GM12873 (cell line): ENCODE measurements around the gene PLXNA4.

Experiments used
- TF ChIP-seq, protein P1 (sequence below): IDR thresholded peaks from 2 replicates; pipeline ENCODE4 v1.5.1; 2012; ENCODE audit warnings: low read depth, mild to moderate bottlenecking, moderate library complexity, low read length, control low read depth; ENCODE audit not compliant: insufficient read depth; ENCODE audit errors: missing control alignments

Gene PLXNA4

DNA sequence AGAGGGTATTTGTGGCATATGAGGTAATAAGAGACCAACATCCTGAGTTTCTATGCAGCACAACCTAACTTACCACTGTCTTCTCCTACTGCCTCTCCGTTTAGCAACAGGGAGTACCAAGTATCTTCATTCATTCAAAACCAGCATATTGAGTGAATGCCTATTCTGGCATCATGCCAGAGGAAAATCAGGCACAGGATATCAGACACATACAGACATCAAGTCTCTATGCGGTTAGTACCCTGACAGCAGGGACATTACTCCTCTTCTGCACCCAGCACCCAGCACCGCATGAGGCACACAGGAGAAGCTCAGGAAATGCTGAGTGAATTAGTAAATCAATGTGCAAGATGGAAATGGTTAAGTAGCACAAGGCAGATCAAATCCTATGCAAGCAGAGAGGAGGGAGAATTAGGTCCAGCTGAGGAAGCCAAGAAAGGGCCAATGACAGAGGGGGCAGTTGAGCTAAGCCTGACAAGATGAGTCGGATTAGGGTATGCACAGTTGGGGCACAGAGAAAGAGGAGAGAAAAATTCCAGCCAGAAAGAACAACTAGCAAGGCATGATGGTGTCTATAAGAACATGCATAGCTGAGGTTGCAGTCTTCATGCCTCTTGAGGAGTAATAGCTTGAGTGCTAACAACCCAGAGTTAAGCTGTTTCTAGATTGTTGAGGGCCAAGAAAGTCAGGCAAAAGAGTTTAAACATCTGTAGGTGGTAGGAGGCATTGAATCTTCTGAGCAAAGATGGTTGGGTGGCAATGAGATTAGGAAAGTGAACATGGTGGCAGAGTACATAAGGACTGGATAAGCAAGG is 146.0 kb downstream of the PLXNA4 start:
- TF ChIP-seq, protein P1, sequence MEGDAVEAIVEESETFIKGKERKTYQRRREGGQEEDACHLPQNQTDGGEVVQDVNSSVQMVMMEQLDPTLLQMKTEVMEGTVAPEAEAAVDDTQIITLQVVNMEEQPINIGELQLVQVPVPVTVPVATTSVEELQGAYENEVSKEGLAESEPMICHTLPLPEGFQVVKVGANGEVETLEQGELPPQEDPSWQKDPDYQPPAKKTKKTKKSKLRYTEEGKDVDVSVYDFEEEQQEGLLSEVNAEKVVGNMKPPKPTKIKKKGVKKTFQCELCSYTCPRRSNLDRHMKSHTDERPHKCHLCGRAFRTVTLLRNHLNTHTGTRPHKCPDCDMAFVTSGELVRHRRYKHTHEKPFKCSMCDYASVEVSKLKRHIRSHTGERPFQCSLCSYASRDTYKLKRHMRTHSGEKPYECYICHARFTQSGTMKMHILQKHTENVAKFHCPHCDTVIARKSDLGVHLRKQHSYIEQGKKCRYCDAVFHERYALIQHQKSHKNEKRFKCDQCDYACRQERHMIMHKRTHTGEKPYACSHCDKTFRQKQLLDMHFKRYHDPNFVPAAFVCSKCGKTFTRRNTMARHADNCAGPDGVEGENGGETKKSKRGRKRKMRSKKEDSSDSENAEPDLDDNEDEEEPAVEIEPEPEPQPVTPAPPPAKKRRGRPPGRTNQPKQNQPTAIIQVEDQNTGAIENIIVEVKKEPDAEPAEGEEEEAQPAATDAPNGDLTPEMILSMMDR: no peak

- TF ChIP-seq, protein P1: no peak
Measured at GRCh38 chr7:132429181-132429580, 147.1 kb downstream of the PLXNA4 start.

GRCh38 chr7:132428247-132428919 is 147.9 kb downstream of the PLXNA4 start:
- TF ChIP-seq, protein P1: no peak

- TF ChIP-seq, protein P1: no peak
Measured at GRCh38 chr7:132425942-132426341, 150.3 kb downstream of the PLXNA4 start.

DNA sequence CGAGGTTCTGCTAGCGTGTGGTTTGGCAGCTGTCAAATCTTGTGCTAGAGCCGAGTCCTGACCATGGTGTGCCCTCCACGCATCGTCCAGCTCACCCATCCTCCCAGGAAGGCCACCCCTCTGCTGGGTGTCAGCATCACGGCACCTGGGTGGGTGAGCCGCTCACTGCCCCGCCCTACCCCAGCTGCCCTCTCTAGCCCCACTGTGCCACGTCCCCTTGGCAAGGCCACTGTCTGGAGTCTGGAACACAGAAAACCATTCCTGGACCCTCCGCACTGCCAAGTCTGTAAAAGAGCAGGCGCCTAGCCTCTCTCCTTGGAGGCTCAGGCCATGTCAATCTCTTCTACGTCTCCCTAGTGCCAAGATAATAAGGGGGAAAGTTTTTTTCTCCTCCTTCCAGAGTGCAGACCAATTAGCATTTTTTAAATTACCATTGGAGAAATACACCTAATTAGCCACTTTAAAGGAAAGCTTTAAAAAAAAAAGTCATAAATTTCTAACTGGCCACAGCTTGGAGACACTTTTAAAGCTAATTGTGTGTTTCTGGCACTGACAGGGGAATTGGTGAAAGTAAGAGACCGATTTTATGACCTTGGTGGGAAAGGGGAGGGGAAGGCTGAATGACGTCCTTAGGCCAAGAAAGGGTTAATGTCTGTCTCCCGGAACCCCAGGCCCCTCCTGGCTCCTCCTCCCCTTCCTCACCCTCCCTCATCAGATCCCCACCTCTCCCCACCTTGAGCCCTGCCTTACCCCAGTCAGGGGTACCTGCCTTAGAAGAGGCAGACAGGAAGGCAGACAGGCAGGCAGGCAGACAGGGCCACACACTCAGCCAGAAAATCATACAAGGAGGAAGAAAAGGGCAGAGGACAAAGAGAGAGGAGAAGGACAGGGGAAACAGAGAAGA is 151.2 kb downstream of the PLXNA4 start:
- TF ChIP-seq, protein P1: no peak

DNA sequence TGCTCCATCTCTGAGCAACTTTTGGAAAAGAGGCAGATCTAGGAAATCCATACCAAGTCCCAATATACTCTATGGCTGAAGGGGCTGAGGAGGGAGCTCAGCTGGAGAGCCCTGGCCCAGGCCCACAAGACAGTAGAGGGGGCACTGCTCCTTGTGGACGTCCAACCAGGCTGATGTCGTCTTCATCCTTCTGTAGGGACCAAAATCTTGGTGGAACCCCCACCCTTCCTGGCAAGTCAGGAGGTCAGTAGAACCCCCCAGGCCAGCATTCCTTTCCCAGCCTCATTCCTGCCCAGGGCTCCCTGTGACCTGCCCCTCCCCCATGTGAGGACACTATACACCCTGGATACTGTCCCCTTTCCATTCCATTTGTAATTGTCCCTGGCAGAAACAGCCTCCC is 152.0 kb downstream of the PLXNA4 start:
- TF ChIP-seq, protein P1: no peak
